T-cell (primary cell): ENCODE data around the gene BBOF1. TPM values are rescaled to one million over a fixed set of nuclear protein-coding genes. Genes with fewer than 3 reads are reported as not detected.

Experiments
- ATAC-seq, 4 experiments: fragments of 200-7000 bp in 3 of 4; fragments of 150-1000 bp in 1 of 4; cut with Tn5 transposase; replicated peaks in 1 of 4; 1 replicate in 3 of 4; 2 replicates in 1 of 4; pipeline ENCODE4 v1.10.0; 2021; ENCODE audit warnings: moderate library complexity in 3 of 4, mild to moderate bottlenecking in 2 of 4, moderate number of reproducible peaks in 1 of 4
- CTCF ChIA-PET, 2 donors: fragments of 300-600 bp; sonication (Branson Sonifier 250); formaldehyde crosslinking; loops; one replicate each; lab custom pipeline; 2022; ENCODE audit warnings: antibody characterized with exemption in 2 of 2; lab: Charles Lee
- POLR2A ChIA-PET, 2 donors: fragments of 300-600 bp; sonication (Branson Sonifier 250); formaldehyde crosslinking; loops; one replicate each; lab custom pipeline; 2022; ENCODE audit warnings: antibody characterized with exemption in 2 of 2; lab: Charles Lee
- DNase-seq, 35 experiments: peaks; one replicate each; pipeline versions ENCODE4 v3.0.0 to v3.0.0-alpha.2; 2013 to 2023
- H3K27ac ChIP-seq: one replicate; pipeline ENCODE4 v1.5.1; 2013; ENCODE audit warnings: low read length
- H3K27me3 ChIP-seq, 2 experiments: replicated peaks in 1 of 2; 1 replicate in 1 of 2; 2 replicates in 1 of 2; pipeline versions ENCODE4 v1.6.1 to v1.7.0; 2013; ENCODE audit warnings: low read length in 1 of 2, mixed read lengths in 1 of 2; ENCODE audit not compliant: control insufficient read depth in 2 of 2, insufficient read depth in 2 of 2; ENCODE audit errors: extremely low read depth in 1 of 2
- H3K36me3 ChIP-seq, 2 donors: 1 replicate in 1 of 2; 2 replicates in 1 of 2; pipeline versions ENCODE4 v1.6.1 to v1.7.0; 2013; ENCODE audit warnings: low read length in 1 of 2; ENCODE audit not compliant: control insufficient read depth in 2 of 2, insufficient read depth in 1 of 2; ENCODE audit errors: extremely low read depth in 1 of 2
- H3K4me1 ChIP-seq, 2 experiments: 1 replicate in 1 of 2; 2 replicates in 1 of 2; pipeline versions ENCODE4 v1.6.1 to v1.7.0; 2013; ENCODE audit warnings: low read length in 2 of 2, mixed read lengths in 1 of 2; ENCODE audit not compliant: insufficient read depth in 2 of 2, control insufficient read depth in 1 of 2; ENCODE audit errors: extremely low read depth in 1 of 2
- H3K4me3 ChIP-seq, 2 donors: 1 replicate in 1 of 2; 2 replicates in 1 of 2; pipeline versions ENCODE4 v1.5.1 to v1.7.0; 2013; ENCODE audit warnings: mild to moderate bottlenecking in 2 of 2, low read length in 1 of 2, moderate library complexity in 1 of 2; ENCODE audit not compliant: control insufficient read depth in 1 of 2; ENCODE audit errors: extremely low read depth in 1 of 2
- H3K9me3 ChIP-seq: 2 replicates; pipeline ENCODE4 v1.7.0; 2013
- H3K27ac Mint-ChIP-seq, 2 donors: one replicate each; pipeline ENCODE4 v1.8.0; 2020 to 2021; ENCODE audit warnings: mild to moderate bottlenecking in 2 of 2, mixed read lengths in 2 of 2
- H3K27me3 Mint-ChIP-seq, 2 donors: one replicate each; pipeline ENCODE4 v1.8.0; 2021 to 2022; ENCODE audit warnings: mixed read lengths in 2 of 2
- H3K36me3 Mint-ChIP-seq: one replicate; pipeline ENCODE4 v1.8.0; 2021; ENCODE audit warnings: mixed read lengths
- H3K4me1 Mint-ChIP-seq, 3 donors: one replicate each; pipeline ENCODE4 v1.8.0; 2020 to 2022; ENCODE audit warnings: mixed read lengths in 3 of 3, mild to moderate bottlenecking in 1 of 3
- H3K4me3 Mint-ChIP-seq, 3 donors: one replicate each; pipeline ENCODE4 v1.8.0; 2020 to 2022; ENCODE audit warnings: mild to moderate bottlenecking in 3 of 3, mixed read lengths in 3 of 3, moderate library complexity in 3 of 3
- H3K9me3 Mint-ChIP-seq, 3 donors: one replicate each; pipeline ENCODE4 v1.8.0; 2020 to 2022; ENCODE audit warnings: mixed read lengths in 3 of 3
- WGBS: methylation state at CpG from one replicate; pipeline ENCODE4 v1.1.5; 2013; ENCODE audit warnings: missing lambda C conversion rate; ENCODE audit not compliant: insufficient coverage; 5-methylcytosine and 5-hydroxymethylcytosine counted together
- total RNA-seq, 35 experiments: library from RNA in 6 of 35; stranded (reverse) in 6 of 35; fragments of 120-200 nt in 1 of 35; gene quantifications; one replicate each; pipeline versions ENCODE4 v1.2.1 to v1.2.4 and lab custom pipeline; 2013 to 2026

Gene BBOF1
- total RNA-seq, 5 donors from 2014 or later (not counting 1 experiment from before 2014, with no cell fraction given), result 1.8 to 3.1 (median 2.3) TPM

DNA sequence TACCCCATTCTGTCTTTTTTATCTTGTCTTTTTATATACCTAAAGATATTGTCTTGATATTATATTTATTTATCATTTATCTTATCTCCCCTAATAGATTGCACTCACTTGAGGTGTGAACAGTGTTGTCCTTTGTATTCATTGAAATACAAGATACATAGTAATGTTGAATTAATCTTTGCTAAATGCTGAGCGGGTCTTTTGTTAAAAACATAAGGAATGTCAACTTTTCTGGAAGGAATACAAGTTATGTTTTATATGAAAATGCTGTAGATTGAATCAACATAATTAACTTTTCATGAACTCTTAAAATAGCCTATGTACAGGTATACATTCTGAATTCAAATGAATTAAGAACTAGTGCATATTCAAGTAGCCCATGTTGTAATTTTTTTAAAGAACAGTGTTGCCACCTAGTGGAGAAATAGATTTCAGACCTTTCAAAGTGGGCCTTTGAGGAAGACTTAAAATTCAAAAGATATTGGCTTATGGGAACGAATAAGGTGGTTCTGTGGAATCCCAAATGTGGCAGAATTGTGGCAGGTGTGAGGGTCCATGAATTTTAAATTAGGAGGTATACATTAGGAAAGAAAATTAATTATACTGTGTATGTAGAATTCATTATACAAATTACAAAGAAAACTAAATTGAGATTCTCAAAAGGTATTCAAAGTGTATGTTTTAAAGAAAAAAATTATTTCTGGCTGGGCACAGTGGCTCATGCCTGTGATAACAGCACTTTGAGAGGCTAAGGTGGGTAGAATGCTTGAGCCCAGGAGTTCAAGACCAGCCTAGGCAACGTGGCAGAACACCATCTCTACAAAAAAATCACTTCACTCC lies 19.1 kb downstream of the BBOF1 start:
- no peaks in the 10 kb centered on the region for H3K27me3 Mint-ChIP-seq
- Histone ChIP-seq H3K4me1 (no peaks in the 10 kb centered on the region), H3K27me3 (no peaks in the 10 kb centered on the region), H3K36me3 (no peaks in the 10 kb centered on the region), H3K27ac (no peak overlapping the region), H3K4me3 (no peak overlapping the region), H3K9me3 (no peaks in the 10 kb centered on the region)
- H3K9me3 Mint-ChIP-seq, result no peaks in the 10 kb centered on the region
- whole genome bisulfite sequencing, result no CpG with 5 or more reads among the region's 3 CpGs
- no peaks in the 10 kb centered on the region for H3K36me3 Mint-ChIP-seq
- no peak overlapping the region for H3K4me3 Mint-ChIP-seq
- DNase-seq (peak in 2 of 35 experiments; percentile 23 to 67), ATAC-seq (peak in 3 of 4 experiments; percentile 46 to 56 (median 47))
- no peak overlapping the region for H3K27ac Mint-ChIP-seq
- POLR2A ChIA-PET, result no interaction called here
- CTCF ChIA-PET, result interaction anchor here (0.7 to 1.1 kb wide), 2 partner anchors 14 to 309 kb away, joined by 5 read pairs; no protein-coding TSS in a partner anchor
- H3K4me1 Mint-ChIP-seq, result no peaks in the 10 kb centered on the region

DNA sequence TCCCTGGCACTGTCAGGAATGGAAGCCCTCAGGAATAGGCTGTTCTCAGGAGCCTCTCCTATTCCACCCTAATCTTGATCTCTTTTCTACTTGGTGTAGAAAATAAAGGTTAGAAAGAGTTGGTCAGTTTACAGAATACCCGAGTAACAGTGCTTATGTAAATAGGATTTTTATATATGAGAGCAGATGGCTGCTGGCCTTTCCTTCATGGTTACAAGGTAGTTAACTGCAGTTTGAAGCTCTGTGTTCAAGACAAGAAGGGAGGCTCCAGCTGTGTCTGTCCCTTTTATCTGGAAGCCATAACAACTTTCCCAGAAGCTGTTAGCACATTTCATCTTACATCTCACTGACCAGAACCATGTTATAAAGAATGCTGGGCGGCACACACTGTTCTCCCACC lies 23.1 kb downstream of the BBOF1 start:
- ChIA-PET POLR2A (no interaction called here), CTCF (no interaction called here)
- H3K27me3 Mint-ChIP-seq, result no peaks in the 10 kb centered on the region
- Histone ChIP-seq H3K4me1 (no peaks in the 10 kb centered on the region), H3K27me3 (no peaks in the 10 kb centered on the region), H3K27ac (no peak overlapping the region), H3K9me3 (no peaks in the 10 kb centered on the region), H3K36me3 (no peaks in the 10 kb centered on the region), H3K4me3 (no peak overlapping the region)
- H3K27ac Mint-ChIP-seq, result no peak overlapping the region
- H3K36me3 Mint-ChIP-seq, result no peaks in the 10 kb centered on the region
- DNase-seq, result no peak
- H3K4me1 Mint-ChIP-seq, result no peaks in the 10 kb centered on the region
- ATAC-seq, result no peak
- H3K4me3 Mint-ChIP-seq, result no peak overlapping the region
- WGBS, result no CpG with 5 or more reads among the region's 2 CpGs
- H3K9me3 Mint-ChIP-seq, result no peaks in the 10 kb centered on the region

DNA sequence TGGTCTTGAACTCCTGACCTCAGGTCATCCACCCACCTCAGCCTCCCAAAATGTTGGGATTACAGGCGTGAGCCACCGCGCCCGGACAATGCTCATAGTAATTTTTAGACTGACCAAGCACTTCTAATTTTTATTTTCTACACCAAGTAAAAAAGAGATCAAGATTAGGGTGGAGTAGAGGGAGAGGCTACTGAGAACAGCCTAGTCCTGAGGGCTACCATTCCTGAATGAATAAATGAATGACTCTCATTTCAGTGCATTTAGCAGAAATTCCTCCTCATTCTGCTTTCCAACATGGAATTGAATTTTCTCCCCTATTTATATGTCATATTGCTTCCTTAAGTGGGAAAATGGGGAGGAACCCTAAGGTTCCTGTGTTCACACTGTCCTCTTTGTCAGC lies 26.4 kb downstream of the BBOF1 start:
- Mint-ChIP-seq H3K36me3 (peaks cover 4% of the 10 kb centered on the region), H3K27me3 (no peaks in the 10 kb centered on the region), H3K27ac (no peak overlapping the region), H3K9me3 (no peaks in the 10 kb centered on the region), H3K4me3 (no peak overlapping the region), H3K4me1 (peaks cover 0 to 4% (median 0%) of the 10 kb centered on the region in 3 donors)
- ATAC-seq (no peak), DNase-seq (no peak)
- H3K36me3 ChIP-seq, result no peaks in the 10 kb centered on the region
- CTCF ChIA-PET, result no interaction called here
- no peaks in the 10 kb centered on the region for H3K4me1 ChIP-seq
- H3K4me3 ChIP-seq, result no peak overlapping the region
- no peaks in the 10 kb centered on the region for H3K9me3 ChIP-seq
- POLR2A ChIA-PET, result no interaction called here
- no peaks in the 10 kb centered on the region for H3K27me3 ChIP-seq
- no peak overlapping the region for H3K27ac ChIP-seq
- WGBS, result no CpG with 5 or more reads among the region's 4 CpGs

DNA sequence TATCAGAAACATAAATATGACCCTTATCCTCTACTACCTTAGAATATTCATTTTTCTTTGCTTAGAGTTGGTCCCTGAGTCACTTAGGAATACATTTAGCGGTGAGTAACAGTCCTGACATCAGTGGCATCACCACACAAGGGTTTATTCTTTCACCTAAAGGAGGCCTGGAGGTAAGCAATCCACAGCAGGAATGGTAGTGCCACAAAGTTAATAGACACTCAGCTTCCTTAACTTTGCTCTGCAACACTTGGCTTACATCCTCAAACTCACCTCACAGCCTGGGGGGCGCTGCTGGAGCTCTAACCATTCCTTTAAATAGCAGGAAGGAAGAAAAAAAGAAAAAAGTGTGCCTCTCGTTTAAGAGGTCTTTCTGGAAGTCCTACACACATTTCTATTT lies 29.1 kb downstream of the BBOF1 start:
- no CpG with 5 or more reads among the region's 3 CpGs for WGBS
- no peak overlapping the region for H3K27ac Mint-ChIP-seq
- no peaks in the 10 kb centered on the region for H3K9me3 ChIP-seq
- no peak overlapping the region for H3K27ac ChIP-seq
- ATAC-seq (no peak), DNase-seq (no peak)
- ChIA-PET POLR2A (no interaction called here), CTCF (no interaction called here)
- no peak overlapping the region for H3K4me3 Mint-ChIP-seq
- no peaks in the 10 kb centered on the region for H3K27me3 ChIP-seq
- H3K27me3 Mint-ChIP-seq, result no peaks in the 10 kb centered on the region
- no peaks in the 10 kb centered on the region for H3K9me3 Mint-ChIP-seq
- H3K36me3 ChIP-seq, result no peaks in the 10 kb centered on the region
- peaks cover 0 to 4% (median 0%) of the 10 kb centered on the region in 3 donors for H3K4me1 Mint-ChIP-seq
- H3K4me1 ChIP-seq, result no peaks in the 10 kb centered on the region
- H3K4me3 ChIP-seq, result no peak overlapping the region
- H3K36me3 Mint-ChIP-seq, result peaks cover 4% of the 10 kb centered on the region

DNA sequence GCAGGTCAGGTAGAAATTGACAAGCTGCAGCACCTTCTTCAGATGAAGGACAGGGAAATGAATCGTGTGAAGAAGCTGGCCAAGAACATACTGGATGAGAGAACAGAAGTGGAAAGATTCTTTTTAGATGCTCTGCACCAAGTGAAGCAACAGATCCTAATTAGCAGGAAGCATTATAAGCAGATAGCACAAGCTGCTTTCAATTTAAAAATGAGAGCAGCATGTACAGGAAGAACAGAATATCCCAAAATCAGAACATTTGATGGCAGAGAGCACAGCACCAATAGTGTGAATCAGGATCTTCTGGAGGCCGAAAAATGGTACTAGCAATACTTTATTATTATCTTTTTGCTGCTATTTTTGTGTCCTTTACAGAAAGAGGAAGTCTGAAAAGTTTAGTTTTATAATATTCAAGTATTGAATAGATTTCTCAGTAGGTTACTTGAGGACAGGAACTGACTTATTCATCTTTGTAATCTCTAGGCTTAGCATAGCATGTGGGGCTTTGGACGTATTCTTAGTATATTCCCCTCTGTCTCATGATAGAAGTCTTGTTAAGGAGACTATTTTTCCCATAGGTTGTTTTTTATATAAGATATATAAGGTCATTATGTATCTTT lies 30.8 kb downstream of the BBOF1 start:
- WGBS, result 71% methylated on average over 1 of the region's 3 CpGs
- POLR2A ChIA-PET, result no interaction called here

DNA sequence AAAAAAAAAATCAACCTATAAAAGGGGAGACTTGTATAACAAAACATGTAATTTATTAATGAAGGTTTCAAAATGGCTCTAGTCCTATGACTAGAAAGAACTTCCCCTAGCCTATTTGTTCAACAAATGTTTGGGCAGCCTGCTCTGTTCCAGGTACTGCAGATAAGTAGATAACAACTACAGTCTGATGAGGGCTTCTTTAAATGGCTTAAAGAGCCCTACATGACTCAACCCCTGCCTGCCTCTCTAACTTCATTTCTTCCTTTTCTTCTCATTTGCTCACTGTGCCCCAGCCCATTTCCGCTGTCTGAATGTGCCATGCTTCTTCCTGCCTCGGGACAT lies 43.6 kb downstream of the BBOF1 start:
- no peak overlapping the region for H3K27ac ChIP-seq
- POLR2A ChIA-PET, result no interaction called here
- CTCF ChIA-PET, result no interaction called here
- no peak overlapping the region for H3K4me3 Mint-ChIP-seq
- ATAC-seq, result no peak
- no peaks in the 10 kb centered on the region for H3K4me1 Mint-ChIP-seq
- H3K27ac Mint-ChIP-seq, result no peak overlapping the region
- no peaks in the 10 kb centered on the region for H3K27me3 Mint-ChIP-seq
- H3K27me3 ChIP-seq, result no peaks in the 10 kb centered on the region
- peaks cover 45% of the 10 kb centered on the region for H3K36me3 Mint-ChIP-seq
- no peaks in the 10 kb centered on the region for H3K9me3 Mint-ChIP-seq
- WGBS, result 88% methylated on average over 1 of the region's 2 CpGs
- DNase-seq, result no peak
- no peaks in the 10 kb centered on the region for H3K9me3 ChIP-seq
- H3K36me3 ChIP-seq, result peaks cover 0 to 44% of the 10 kb centered on the region in 2 donors
- H3K4me3 ChIP-seq, result no peak overlapping the region
- H3K4me1 ChIP-seq, result no peaks in the 10 kb centered on the region

More for the DNA sequence above, 30.8 kb downstream of the BBOF1 start:
- Mint-ChIP-seq H3K9me3 (no peaks in the 10 kb centered on the region), H3K27ac (peak overlapping the region in 1 of 2 donors; percentile 24), H3K27me3 (no peaks in the 10 kb centered on the region), H3K4me3 (no peak overlapping the region), H3K36me3 (peaks cover 4% of the 10 kb centered on the region), H3K4me1 (peaks cover 0 to 4% (median 0%) of the 10 kb centered on the region in 3 donors)
- no peak for ATAC-seq
- Histone ChIP-seq H3K4me3 (no peak overlapping the region), H3K27me3 (no peaks in the 10 kb centered on the region), H3K27ac (no peak overlapping the region), H3K4me1 (no peaks in the 10 kb centered on the region), H3K9me3 (no peaks in the 10 kb centered on the region), H3K36me3 (no peaks in the 10 kb centered on the region)
- CTCF ChIA-PET, result no interaction called here
- no peak for DNase-seq
